Measurements from ENCODE around the gene EEF2. TPM values are rescaled to one million over a fixed set of nuclear protein-coding genes. Genes with fewer than 3 reads are reported as not detected.

EEF2 gene
- total and polyA plus RNA-seq, 2 donors (not counting 3 experiments of a cell fraction or from before 2014, with no cell fraction given): 1,496 to 2,318 TPM

DNA sequence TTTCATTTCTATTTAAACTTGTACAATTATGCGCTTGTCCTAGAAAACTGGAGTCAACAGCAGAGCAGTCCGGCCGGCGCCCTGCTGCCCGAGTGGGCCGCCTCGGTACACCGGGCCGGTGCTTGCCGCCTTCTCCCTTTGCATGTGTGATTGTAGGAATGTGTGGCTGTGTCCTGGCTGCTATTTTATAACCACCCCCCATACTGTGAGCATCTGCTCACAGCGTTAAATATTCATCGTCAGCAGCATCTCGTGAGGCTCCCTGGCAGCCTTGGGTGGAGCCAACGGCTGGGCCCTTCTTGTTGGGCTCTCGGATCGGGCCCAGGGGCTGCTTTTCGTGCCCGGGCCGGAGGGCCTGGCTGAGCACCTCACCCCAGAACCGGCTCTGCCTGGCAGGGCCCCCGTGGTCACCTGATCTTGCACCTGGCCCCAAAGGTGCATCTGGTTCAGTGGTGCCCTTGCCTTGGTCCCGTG, 32.9 kb upstream of the EEF2 start:
- no peak overlapping the region for H3K4me2 ChIP-seq (ENCODE audit: insufficient read depth, low read length)
- dilution Hi-C loops (cut with MboI; ENCODE audit: extremely low pct_ligation_motif_present, low sequenced_read_pairs) (no loop called here), intact Hi-C loops (cut with micrococcal nuclease) (no loop called here)
- no peak for TF ChIP-seq CTCF (IDR thresholded peaks at IDR 0.05; ENCODE audit: extremely low read depth in 1 of 2, insufficient read depth in 1 of 2, low read depth in 1 of 2, low read length in 2 of 2)
- no peak for TF ChIP-seq JUN (IDR thresholded peaks at IDR 0.05; ENCODE audit: borderline replicate concordance, insufficient read depth, insufficient read length, low read depth)
- no peak for TF ChIP-seq FOS (IDR thresholded peaks at IDR 0.05; ENCODE audit: borderline replicate concordance, insufficient read depth, low read length)
- no peak for TF ChIP-seq MYC (IDR thresholded peaks at IDR 0.05; ENCODE audit: low read depth, low read length)
- TF ChIP-seq MAX (IDR thresholded peaks at IDR 0.05; ENCODE audit: insufficient read depth, insufficient read length): no peak
- TF ChIP-seq POLR2A (IDR thresholded peaks at IDR 0.05; ENCODE audit: low read depth, low read length): no peak
- TF ChIP-seq GATA2 (IDR thresholded peaks at IDR 0.05; ENCODE audit: insufficient read depth, insufficient read length, low read depth, low read length): no peak
- TF ChIP-seq EZH2 (IDR thresholded peaks at IDR 0.05; ENCODE audit: borderline replicate concordance, low read depth, low read length, severe bottlenecking): no peak
- no peak for TF ChIP-seq POLR2AphosphoS5 (IDR thresholded peaks at IDR 0.05; ENCODE audit: insufficient read depth, low read depth, low read length)
- H3K4me3 ChIP-seq (replicated peaks in 1 of 3; ENCODE audit: insufficient read depth in 1 of 3, low read depth in 1 of 3, low read length in 3 of 3): no peak overlapping the region
- H3K27ac ChIP-seq (ENCODE audit: insufficient read depth, low read depth, low read length): no peak overlapping the region
- no peak for DNase-seq (ENCODE audit: low read depth, low spot score)
- CTCF ChIA-PET: no interaction called here
- peaks cover 0 to 35% of the 10 kb centered on the region in 2 experiments for H3K36me3 ChIP-seq (ENCODE audit: control insufficient read depth in 2 of 2, extremely low read depth in 1 of 2, insufficient read depth in 2 of 2, low read length in 2 of 2)
- no peaks in the 10 kb centered on the region for H3K27me3 ChIP-seq (ENCODE audit: control insufficient read depth in 2 of 2, insufficient read depth in 2 of 2, low read length in 2 of 2)
- no peaks in the 10 kb centered on the region for H3K9me3 ChIP-seq (replicated peaks; ENCODE audit: control insufficient read depth, insufficient read depth, low read length)
- no peak overlapping the region for H3K9ac ChIP-seq (replicated peaks; ENCODE audit: extremely low read depth, insufficient read depth, low read length)
- no peaks in the 10 kb centered on the region for H3K9me1 ChIP-seq (replicated peaks; ENCODE audit: control insufficient read depth, extremely low read depth, insufficient read depth, low read length)
- peaks cover 20% of the 10 kb centered on the region for H3K79me2 ChIP-seq (ENCODE audit: control insufficient read depth, insufficient read depth, low read length)
- no peaks in the 10 kb centered on the region for H3K4me1 ChIP-seq (ENCODE audit: control insufficient read depth, extremely low read depth, insufficient read depth, low read length)
- BruUV-seq (replicated peaks): no TSS peak
- H4K20me1 ChIP-seq (replicated peaks; ENCODE audit: control insufficient read depth, extremely low read depth, insufficient read depth, low read length): no peaks in the 10 kb centered on the region
- POLR2A ChIA-PET: interaction anchor here (0.7 kb wide), 1 partner anchor 164 kb away, joined by 4 read pairs; no protein-coding TSS in a partner anchor
- no peak for FAIRE-seq
- no peak overlapping the region for H2AFZ ChIP-seq (ENCODE audit: low read depth, low read length)
